Neural cell (in vitro differentiated cells): ENCODE data around the gene CCNY. TPM values are rescaled to one million over a fixed set of nuclear protein-coding genes. Genes with fewer than 3 reads are reported as not detected.
"Not testable (repeated sequence)": the region's sequence is repeated elsewhere in the genome, so short reads cannot be mapped to it uniquely, and the experiment has no call there.

Experiments
- H2AFZ ChIP-seq: fragments of 200-600, 300-800 bp; sonication (generic), shearing (Covaris generic); 2 replicates; pipeline ENCODE4 v1.6.0; 2014; ENCODE audit warnings: low read depth, mild to moderate bottlenecking, antibody characterized with exemption, low read length, moderate library complexity
- H3F3A ChIP-seq: fragments of 200-600 bp; shearing (Covaris generic); 2 replicates; pipeline ENCODE4 v1.6.1; 2016; ENCODE audit warnings: mild to moderate bottlenecking, moderate library complexity, mixed read lengths, antibody characterized with exemption, low read length; ENCODE audit not compliant: insufficient read depth, poor library complexity, severe bottlenecking
- H3K27ac ChIP-seq: fragments of 200-600, 300-800 bp; sonication (generic), shearing (Covaris generic); 2 replicates; pipeline ENCODE4 v1.5.1; 2014; ENCODE audit warnings: mild to moderate bottlenecking, low read length, moderate library complexity
- H3K27me3 ChIP-seq: fragments of 300-800, 200-600 bp; sonication (generic), shearing (Covaris generic); 2 replicates; pipeline ENCODE4 v1.6.0; 2014; ENCODE audit warnings: mild to moderate bottlenecking, low read depth, low read length, moderate library complexity; ENCODE audit not compliant: insufficient read depth
- H3K36me3 ChIP-seq: fragments of 300-800, 200-600 bp; sonication (generic), shearing (Covaris generic); 2 replicates; pipeline ENCODE4 v1.5.1; 2014; ENCODE audit warnings: mild to moderate bottlenecking, antibody characterized with exemption, low read length, moderate library complexity; ENCODE audit not compliant: insufficient read depth
- H3K4me2 ChIP-seq: fragments of 300-800, 200-600 bp; sonication (generic), shearing (Covaris generic); 2 replicates; pipeline ENCODE4 v1.6.0; 2014; ENCODE audit warnings: mild to moderate bottlenecking, low read length
- H3K4me3 ChIP-seq: fragments of 300-800, 200-600 bp; sonication (generic), shearing (Covaris generic); 2 replicates; pipeline ENCODE4 v1.5.1; 2014; ENCODE audit warnings: mild to moderate bottlenecking, low read length, moderate library complexity
- H3K79me2 ChIP-seq: fragments of 200-600 bp; shearing (Covaris generic); replicated peaks from 2 replicates; pipeline ENCODE4 v1.6.0; 2014; ENCODE audit warnings: mild to moderate bottlenecking, low read length, moderate library complexity; ENCODE audit not compliant: insufficient read depth
- H3K9ac ChIP-seq: fragments of 300-800, 200-600 bp; sonication (generic), shearing (Covaris generic); 2 replicates; pipeline ENCODE4 v1.6.1; 2016; ENCODE audit warnings: mild to moderate bottlenecking, low read length, mixed read lengths
- H3K9me2 ChIP-seq: fragments of 200-600 bp; shearing (Covaris generic); 2 replicates; pipeline ENCODE4 v1.6.1; 2016; ENCODE audit warnings: mild to moderate bottlenecking, low read length, mixed read lengths; ENCODE audit not compliant: insufficient read depth
- H3K9me3 ChIP-seq: fragments of 200-600, 300-800 bp; sonication (generic), shearing (Covaris generic); 2 replicates; pipeline ENCODE4 v1.6.1; 2016; ENCODE audit warnings: mild to moderate bottlenecking, mixed run types, low read length, moderate library complexity, mixed read lengths
- H4K20me1 ChIP-seq: fragments of 200-600 bp; shearing (Covaris generic); 2 replicates; pipeline ENCODE4 v1.6.1; 2016; ENCODE audit warnings: mild to moderate bottlenecking, mixed run types; ENCODE audit not compliant: insufficient read depth
- CTCF ChIP-seq: fragments of 450-650 bp; IDR thresholded peaks from 2 replicates; pipeline ENCODE4 v1.5.1; 2014; ENCODE audit warnings: antibody characterized with exemption, mild to moderate bottlenecking, moderate library complexity; ENCODE audit not compliant: poor library complexity, severe bottlenecking
- EP300 ChIP-seq: fragments of 450-650 bp; conservative IDR thresholded peaks from 2 replicates; pipeline ENCODE4 v1.6.1; 2014; ENCODE audit warnings: antibody characterized with exemption, mild to moderate bottlenecking, moderate library complexity; ENCODE audit not compliant: poor library complexity, severe bottlenecking
- EZH2 ChIP-seq: fragments of 200-600, 300-800 bp; shearing (Covaris generic), sonication (generic); IDR thresholded peaks from 2 replicates; pipeline ENCODE4 v1.6.1; 2014; ENCODE audit warnings: antibody characterized with exemption, low read length, borderline replicate concordance, mild to moderate bottlenecking; ENCODE audit not compliant: insufficient read depth, poor library complexity, severe bottlenecking
- MXI1 ChIP-seq: fragments of 450-650 bp; conservative IDR thresholded peaks from 2 replicates; pipeline ENCODE4 v1.6.1; 2014; ENCODE audit warnings: antibody characterized with exemption, mild to moderate bottlenecking; ENCODE audit not compliant: poor library complexity, severe bottlenecking
- POLR2AphosphoS5 ChIP-seq: IDR thresholded peaks from 2 replicates; pipeline ENCODE4 v1.6.1; 2012
- RAD21 ChIP-seq: fragments of 450-650 bp; conservative IDR thresholded peaks from 2 replicates; pipeline ENCODE4 v1.6.1; 2014; ENCODE audit warnings: antibody characterized with exemption, mild to moderate bottlenecking, moderate library complexity
- REST ChIP-seq: IDR thresholded peaks from 2 replicates; pipeline ENCODE4 v1.6.1; 2012; ENCODE audit warnings: borderline replicate concordance
- SMC3 ChIP-seq: fragments of 450-650 bp; conservative IDR thresholded peaks from 2 replicates; pipeline ENCODE4 v1.6.1; 2014; ENCODE audit warnings: antibody characterized with exemption, mild to moderate bottlenecking, moderate library complexity; ENCODE audit not compliant: poor library complexity
- TAF1 ChIP-seq: IDR thresholded peaks from 2 replicates; pipeline ENCODE4 v1.6.1; 2012; ENCODE audit warnings: low read depth
- polyA plus RNA-seq: library from polyadenylated mRNA; depleted of rRNA; stranded (reverse); fragments of >200 nt; gene quantifications from 2 replicates; pipeline ENCODE4 v1.2.3, GENCODE V29; 2014

The CCNY gene
- polyA plus RNA-seq, 1 donor from 2014 or later = 36.4 TPM

GRCh38 chr10:35399414-35400009, 63.2 kb downstream of the CCNY start:
- peaks cover 35% of the 10 kb centered on the region for H3K79me2 ChIP-seq
- H2AFZ ChIP-seq = no peak overlapping the region
- no peak overlapping the region for H3K9ac ChIP-seq
- no peak overlapping the region for H3K4me2 ChIP-seq
- no peaks in the 10 kb centered on the region for H3F3A ChIP-seq
- H3K27me3 ChIP-seq = no peaks in the 10 kb centered on the region
- H3K27ac ChIP-seq = no peak overlapping the region
- no peaks in the 10 kb centered on the region for H3K9me2 ChIP-seq
- TF ChIP-seq EP300 (no peak), MXI1 (no peak), EZH2 (no peak)
- no peak overlapping the region for H3K4me3 ChIP-seq
- no peaks in the 10 kb centered on the region for H3K36me3 ChIP-seq
- no peaks in the 10 kb centered on the region for H3K9me3 ChIP-seq
- no peaks in the 10 kb centered on the region for H4K20me1 ChIP-seq

GRCh38 chr10:35400595-35401268, 64.4 kb downstream of the CCNY start:
- H3K9me3 ChIP-seq = no peaks in the 10 kb centered on the region

GRCh38 chr10:35403491-35403890, 67.2 kb downstream of the CCNY start:
- H3K9me2 ChIP-seq, H3K36me3 ChIP-seq, H3K4me3 ChIP-seq, H3K9me3 ChIP-seq, H3K27ac ChIP-seq, H2AFZ ChIP-seq, H3K9ac ChIP-seq, H4K20me1 ChIP-seq, H3K27me3 ChIP-seq, H3K4me2 ChIP-seq, H3F3A ChIP-seq: not testable (repeated sequence)
- peaks cover 12% of the 10 kb centered on the region for H3K79me2 ChIP-seq

More at GRCh38 chr10:35400595-35401268, 64.4 kb downstream of the CCNY start:
- no peak overlapping the region for H3K27ac ChIP-seq
- TF ChIP-seq EZH2 (no peak), REST (no peak), TAF1 (no peak), EP300 (no peak), SMC3 (no peak), CTCF (no peak), MXI1 (no peak), RAD21 (no peak), POLR2AphosphoS5 (no peak)
- H3K79me2 ChIP-seq = peaks cover 28% of the 10 kb centered on the region
- H3K27me3 ChIP-seq = no peaks in the 10 kb centered on the region
- no peaks in the 10 kb centered on the region for H4K20me1 ChIP-seq
- no peak overlapping the region for H3K4me2 ChIP-seq
- no peaks in the 10 kb centered on the region for H3K9me2 ChIP-seq
- H3K36me3 ChIP-seq = no peaks in the 10 kb centered on the region
- no peak overlapping the region for H2AFZ ChIP-seq
- no peaks in the 10 kb centered on the region for H3F3A ChIP-seq
- no peak overlapping the region for H3K9ac ChIP-seq
- no peak overlapping the region for H3K4me3 ChIP-seq

GRCh38 chr10:35404077-35404476, 67.8 kb downstream of the CCNY start:
- H4K20me1 ChIP-seq = not testable (repeated sequence)

More at GRCh38 chr10:35404077-35404476, 67.8 kb downstream of the CCNY start:
- H3K4me2 ChIP-seq, H3F3A ChIP-seq, H3K9ac ChIP-seq, H3K4me3 ChIP-seq, H3K27ac ChIP-seq, H3K36me3 ChIP-seq, H3K9me3 ChIP-seq, H3K9me2 ChIP-seq, H2AFZ ChIP-seq, H3K27me3 ChIP-seq: not testable (repeated sequence)
- peaks cover 12% of the 10 kb centered on the region for H3K79me2 ChIP-seq
